T-helper 22 cell (primary cell): ENCODE measurements around the gene KLF17.

Source experiments
- DNase-seq: peaks from one replicate; pipeline ENCODE4 v3.0.0-alpha.2; 2020; ENCODE audit warnings: low read depth

Gene KLF17

GRCh38 chr1:44118682-44119081 is at the start of gene KLF17:
KLF17 (plus strand) TSS chr1:44118821; CDS start chr1:44118908, 87 bp downstream.
- DNase-seq = no peak

GRCh38 chr1:44071461-44071860 is 47.2 kb upstream of the KLF17 start:
- no peak for DNase-seq

- DNase-seq = no peak
Observed at GRCh38 chr1:44072204-44072603, 46.4 kb upstream of the KLF17 start.

- DNase-seq = no peak
Observed at GRCh38 chr1:44072821-44073220, 45.8 kb upstream of the KLF17 start.

GRCh38 chr1:44073528-44073927 is 45.1 kb upstream of the KLF17 start:
- no peak for DNase-seq

GRCh38 chr1:44074415-44074814 is 44.2 kb upstream of the KLF17 start:
- DNase-seq = no peak

- no peak for DNase-seq
Observed at GRCh38 chr1:44076066-44076465, 42.6 kb upstream of the KLF17 start.

GRCh38 chr1:44077421-44077820 is 41.2 kb upstream of the KLF17 start:
- DNase-seq = no peak

GRCh38 chr1:44078104-44078503 is 40.5 kb upstream of the KLF17 start:
- no peak for DNase-seq

GRCh38 chr1:44079566-44079965 is 39.1 kb upstream of the KLF17 start:
- no peak for DNase-seq

GRCh38 chr1:44084998-44085675 is 33.5 kb upstream of the KLF17 start:
- no peak for DNase-seq

GRCh38 chr1:44086692-44087474 is 31.7 kb upstream of the KLF17 start:
- DNase-seq = no peak

- no peak for DNase-seq
Observed at GRCh38 chr1:44089371-44090048, 29.1 kb upstream of the KLF17 start.

GRCh38 chr1:44090429-44091252 is 28.0 kb upstream of the KLF17 start:
- DNase-seq = no peak

- no peak for DNase-seq
Observed at GRCh38 chr1:44094047-44094446, 24.6 kb upstream of the KLF17 start.

GRCh38 chr1:44100183-44100868 is 18.3 kb upstream of the KLF17 start:
- DNase-seq = no peak

GRCh38 chr1:44101328-44101727 is 17.3 kb upstream of the KLF17 start:
- no peak for DNase-seq

GRCh38 chr1:44103270-44104131 is 15.1 kb upstream of the KLF17 start:
- DNase-seq = no peak

- DNase-seq = no peak
Observed at GRCh38 chr1:44105810-44106209, 12.8 kb upstream of the KLF17 start.

- DNase-seq = no peak
Observed at GRCh38 chr1:44108241-44108640, 10.4 kb upstream of the KLF17 start.

- DNase-seq = no peak
Observed at GRCh38 chr1:44108971-44109370, 9.7 kb upstream of the KLF17 start.
